C1 segment of cervical spinal cord (tissue), 14 donors: ENCODE measurements around the gene MCM3.

Experiments
- DNase-seq, 14 donors: peaks; one replicate each; lab custom pipeline; 2025; lab: John Stamatoyannopoulos, UW

Gene MCM3

DNA sequence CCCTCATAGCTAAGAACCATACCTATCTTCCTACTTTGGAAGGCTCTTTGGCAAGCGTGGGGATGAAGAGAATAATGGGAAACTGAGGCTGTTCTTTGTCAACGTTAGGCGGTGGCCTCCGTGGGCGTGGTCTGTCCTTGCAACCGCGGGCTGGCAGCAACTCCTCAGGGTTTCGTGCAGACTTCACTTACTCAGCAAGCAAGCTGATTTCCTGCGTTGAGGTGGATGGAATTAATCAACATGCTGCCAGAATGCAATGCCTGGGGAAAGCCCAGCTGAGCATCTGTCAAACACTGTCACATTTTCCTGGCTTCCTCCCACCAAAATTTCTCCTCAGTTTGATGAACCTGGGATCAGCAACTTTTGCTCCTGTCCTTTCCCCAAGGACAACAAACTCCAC is 31.0 kb downstream of the MCM3 start:
- DNase-seq, result no peak

DNA sequence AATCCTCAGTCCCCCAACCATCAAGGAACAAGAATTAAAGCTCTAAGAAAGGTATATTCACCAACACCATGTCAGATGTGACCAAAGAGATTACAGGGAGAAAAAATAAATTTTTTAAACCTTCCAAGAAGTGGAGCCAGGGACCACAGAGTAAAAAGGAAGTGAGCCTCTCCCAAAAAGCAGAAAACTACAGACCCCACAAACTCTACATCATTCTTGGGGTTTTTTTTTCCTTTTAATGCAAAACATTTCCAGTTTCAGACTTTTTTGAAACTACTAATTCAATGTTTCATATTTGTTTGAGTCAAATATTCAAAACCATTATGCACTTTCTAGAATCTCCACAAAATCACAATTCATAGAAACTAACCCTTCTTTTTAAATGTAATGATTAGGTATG is 33.4 kb downstream of the MCM3 start:
- no peak for DNase-seq

DNA sequence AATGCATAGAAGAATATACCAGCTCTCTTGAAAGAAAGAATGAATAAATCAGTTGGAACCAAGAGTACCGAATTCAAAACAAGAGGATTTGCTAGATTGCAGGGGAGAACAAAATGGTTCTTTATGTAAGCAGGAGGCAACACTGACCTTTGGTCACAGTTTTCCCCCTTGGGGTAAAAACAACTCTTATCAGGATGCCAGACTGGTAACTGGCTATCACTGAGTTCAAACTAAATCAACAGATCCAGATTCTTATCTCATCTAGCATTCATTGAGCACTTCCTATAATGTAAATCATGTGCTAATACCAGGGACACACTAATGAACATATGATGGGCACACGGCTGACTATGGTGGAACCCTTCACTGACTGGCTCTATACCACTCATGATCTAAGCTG is 35.5 kb downstream of the MCM3 start:
- DNase-seq, result no peak

DNA sequence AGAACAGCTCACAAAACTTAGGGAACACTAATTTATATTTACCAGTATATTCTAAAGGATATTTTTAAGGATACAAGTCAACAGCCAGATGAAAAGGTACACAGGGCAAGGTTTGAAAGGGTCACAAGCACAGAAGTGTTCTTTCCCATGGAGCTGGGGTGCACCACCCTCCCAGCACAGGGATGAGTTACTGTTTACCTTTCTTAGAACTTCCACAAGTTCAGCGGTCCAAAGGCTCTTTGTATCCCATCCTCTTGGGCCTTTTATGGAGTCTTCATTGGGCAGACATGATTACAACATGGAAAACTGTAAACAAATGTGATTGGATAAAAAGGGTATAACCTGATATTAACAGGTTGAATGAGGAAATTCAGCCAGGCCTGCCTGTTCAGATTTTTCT is 39.1 kb downstream of the MCM3 start:
- DNase-seq, result no peak

DNA sequence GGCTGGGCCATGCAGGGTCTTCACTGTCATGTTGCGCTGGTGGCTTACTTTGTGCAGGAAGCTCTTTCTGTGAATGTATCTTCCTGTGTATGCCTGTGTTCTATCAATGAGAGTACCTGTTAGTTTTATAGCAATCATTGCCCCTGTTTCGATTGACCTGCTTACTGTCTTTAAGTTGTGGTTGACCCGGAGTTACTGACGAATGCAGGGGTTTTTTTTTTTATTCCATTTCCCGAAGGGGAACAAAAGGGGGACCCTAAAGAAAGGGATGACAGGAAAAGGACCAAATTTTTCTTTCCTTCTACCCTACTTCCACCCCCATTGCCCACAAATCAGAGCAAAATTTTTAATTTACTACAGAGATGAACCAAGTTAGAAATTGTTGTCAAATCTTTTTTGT is 40.1 kb downstream of the MCM3 start, which contains the start of gene IL17F:
Gene IL17F, minus strand, starts transcription at position 101 of the 400 bp plus-strand sequence. Its CDS starts 71 bp downstream, at position 30.
- DNase-seq, result no peak

DNA sequence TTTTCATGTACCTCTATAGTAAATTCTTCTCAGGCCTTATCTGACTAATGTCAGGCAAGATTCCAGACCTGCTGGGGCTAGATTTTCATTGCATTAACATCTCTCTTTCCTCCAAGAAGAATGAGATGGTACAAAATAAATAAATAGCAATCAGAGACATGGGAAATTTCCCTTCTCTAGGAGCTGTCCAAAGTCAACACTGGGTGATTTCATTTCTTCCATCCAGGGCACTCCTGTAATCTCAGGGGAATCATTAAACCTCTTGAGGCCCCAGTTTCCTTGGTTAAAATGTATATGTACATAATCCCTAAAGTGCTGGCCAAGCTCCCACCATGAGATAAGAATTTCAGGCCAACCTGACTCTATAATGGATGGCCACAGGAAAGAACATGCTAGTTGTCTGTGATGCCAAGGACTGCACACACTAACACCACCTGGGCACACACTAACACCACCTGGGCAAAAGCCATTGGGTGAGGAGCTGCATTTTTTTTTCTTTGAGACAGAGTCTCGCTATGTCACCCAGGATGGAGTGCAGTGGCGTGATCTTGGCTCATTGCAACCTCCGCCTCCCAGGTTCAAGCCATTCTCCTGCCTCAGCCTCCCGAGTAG is 41.2 kb downstream of the MCM3 start:
- no peak for DNase-seq

DNA sequence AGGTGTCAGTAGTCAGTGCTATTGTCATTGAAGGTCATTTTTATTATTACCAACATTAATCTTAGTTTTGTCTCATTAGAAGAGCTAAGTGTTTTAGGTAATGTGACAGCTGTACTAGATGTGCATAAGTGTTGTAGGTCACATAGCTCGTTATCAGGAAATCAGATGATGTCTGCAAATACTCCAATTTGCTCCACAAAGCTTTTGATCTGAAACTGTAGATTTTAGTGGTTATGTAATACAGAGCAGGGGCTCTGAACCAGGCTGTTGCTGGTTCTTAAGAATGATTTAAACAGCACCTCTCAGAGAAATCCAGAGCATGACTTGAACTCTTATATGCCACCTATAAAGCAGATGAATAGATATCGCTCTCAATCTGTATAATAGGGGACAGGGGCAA is 42.7 kb downstream of the MCM3 start:
- no peak for DNase-seq

DNA sequence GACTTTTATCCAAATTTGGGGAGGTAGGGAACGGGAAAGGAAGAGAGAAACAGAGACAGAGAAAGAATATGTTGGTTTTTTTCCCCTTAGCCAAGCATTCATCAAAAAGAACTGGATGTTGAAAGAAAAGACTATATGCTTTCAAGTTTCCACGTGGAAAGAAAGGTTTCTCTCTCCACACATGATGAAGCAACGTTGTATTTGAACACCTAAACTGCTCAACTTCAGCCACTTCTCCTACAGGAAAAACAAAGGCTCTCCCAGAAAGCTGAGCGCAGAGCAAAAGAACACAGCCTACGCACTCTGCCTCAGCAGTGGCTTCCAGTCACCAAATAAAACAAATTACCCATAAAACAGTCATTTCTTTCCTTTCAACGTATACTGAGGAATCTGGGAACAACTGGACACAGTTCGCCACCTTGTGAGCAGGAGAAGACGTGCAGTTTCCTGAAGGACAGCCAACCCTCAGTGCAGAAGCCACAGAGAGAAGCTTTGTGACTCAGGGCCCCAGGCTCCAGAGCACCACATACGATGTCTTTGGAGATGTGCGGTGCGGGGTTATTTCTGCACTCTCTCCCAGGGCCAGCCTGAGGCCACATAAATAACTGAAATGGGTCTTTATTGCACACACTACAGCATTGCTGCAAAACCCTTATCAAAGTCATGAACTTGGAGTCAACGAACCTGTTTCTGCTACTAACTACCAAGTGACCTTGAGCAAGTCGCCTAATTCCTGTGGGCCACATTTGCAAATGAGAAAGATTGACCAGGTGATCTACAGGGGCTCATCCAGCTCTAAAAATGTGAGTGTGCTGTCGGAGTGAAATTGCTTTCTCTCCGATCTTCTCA is 50.3 kb downstream of the MCM3 start:
- no peak for DNase-seq

DNA sequence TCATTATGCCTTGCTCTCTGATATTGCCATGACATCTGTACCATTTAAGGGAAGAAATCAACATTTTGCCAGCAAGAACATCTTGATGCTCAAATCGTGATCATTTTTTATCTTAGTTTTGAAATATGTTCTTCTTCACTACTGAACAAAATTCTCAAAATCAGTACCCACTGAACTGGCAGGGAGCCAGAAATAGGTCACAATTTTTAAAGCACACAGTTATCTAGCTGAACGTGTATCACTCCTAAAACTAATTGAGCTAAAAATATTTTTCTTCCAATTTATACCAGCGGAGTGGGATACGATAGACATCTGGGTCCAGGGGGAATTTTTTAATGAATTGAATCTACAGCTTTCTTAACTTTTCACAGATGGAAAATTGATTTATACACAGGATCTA is 51.5 kb downstream of the MCM3 start:
- no peak for DNase-seq

DNA sequence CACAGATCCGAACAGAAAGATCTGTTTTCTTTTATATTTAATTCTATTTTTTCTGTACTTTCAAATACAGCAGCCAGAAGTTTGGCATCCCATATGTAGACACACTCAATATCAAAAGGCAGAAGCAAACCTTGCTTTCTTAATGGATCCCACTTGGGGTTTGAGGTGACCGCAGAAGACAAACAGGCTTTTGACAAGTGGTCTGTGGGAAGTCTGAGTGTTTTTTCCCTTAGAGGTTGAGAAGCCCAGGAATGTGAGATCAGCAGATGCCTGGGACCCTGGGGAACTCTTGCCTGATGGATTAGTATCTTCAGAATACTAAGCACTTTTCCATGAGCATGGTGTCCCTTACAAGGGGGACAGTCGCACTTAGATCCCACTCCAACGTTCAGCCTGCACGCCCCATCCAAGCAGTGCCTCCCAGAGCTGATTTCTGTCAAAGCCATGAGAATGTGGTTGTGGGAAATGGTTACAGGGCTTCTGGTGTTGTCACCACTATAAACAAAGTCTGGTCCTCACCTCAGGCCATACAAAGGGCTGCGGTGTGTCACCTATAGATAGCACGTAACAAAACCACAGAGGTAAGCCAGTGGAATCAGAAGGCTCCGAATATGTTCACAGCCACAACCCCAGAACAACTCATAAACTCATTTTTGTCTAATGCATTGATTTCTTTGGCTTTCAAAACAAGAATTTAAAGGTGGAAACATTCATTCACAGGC is 53.0 kb downstream of the MCM3 start:
- DNase-seq, result no peak

DNA sequence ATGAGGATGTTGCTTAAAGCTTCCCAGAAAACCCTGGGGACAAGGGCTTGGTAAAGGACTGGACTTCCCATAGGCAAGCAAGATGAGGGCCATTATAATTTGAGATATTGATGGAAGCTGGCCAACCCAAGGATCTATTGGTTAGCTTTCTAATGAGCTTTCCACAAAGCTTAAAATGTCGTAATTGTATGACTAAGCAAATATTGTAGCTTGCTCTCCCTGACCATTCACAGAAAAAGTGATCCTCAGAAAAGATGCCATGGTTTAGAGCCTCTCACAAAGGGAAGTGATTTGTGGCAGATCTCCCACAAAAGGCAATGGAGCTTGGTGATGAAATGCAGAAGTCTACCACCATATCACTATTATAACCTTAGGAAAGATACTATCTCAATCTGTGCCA is 53.9 kb downstream of the MCM3 start:
- DNase-seq, result no peak

DNA sequence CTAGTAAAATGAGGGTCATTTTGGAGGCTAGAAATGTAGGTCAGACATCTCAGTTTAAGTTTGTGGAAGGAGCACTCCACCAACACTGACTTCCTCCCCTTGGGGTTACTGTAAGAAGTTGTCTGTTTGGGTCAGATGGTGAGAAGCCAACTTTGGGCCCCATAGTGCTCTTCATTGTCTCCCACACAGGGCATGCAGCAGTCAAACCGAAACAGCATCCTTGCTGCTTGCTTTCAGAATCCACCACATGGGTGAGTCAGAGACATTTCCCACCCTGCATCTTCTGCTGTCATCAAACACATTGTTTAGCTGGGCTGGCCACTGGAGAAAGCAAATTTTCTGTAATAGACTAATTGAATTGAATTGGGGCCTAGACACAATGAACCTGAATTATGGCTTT is 57.0 kb downstream of the MCM3 start:
- no peak for DNase-seq

DNA sequence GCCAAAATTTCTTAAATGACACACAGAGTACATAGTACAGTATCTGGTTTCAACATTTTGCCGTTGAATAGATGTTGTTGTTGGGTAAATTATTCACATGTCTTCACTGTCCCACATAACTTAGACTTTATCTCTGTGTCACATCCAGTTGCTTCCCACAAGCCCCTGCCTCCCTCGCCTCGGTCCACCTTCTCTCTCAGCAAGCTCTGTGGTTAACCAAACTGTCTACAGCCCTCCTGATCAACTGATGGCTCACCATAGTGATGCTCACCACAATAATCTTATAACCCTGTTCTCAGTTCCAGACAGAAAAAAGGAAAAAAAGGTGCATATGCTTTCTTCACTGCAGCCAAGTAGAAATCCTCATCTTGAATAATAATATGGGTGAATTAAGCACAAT is 63.2 kb downstream of the MCM3 start:
- no peak for DNase-seq

DNA sequence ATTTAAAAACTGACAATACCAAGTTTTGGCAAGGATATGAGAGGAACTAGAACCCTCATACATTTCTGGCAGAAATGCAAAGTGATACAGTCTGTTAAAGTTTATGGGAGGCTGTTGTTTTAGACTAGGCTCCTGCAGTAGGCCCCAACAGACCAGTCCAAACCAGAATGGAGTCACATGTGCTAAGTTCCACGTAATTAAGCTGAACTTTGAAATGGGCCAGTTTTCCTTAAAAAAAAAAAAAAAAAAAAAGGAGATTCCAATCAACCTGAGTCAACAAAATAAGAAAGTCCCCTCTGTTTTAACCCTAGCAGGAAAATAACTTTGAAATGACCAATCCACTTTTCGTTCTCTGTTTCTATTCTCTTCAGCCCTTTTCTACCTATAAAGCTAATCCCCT is 66.8 kb downstream of the MCM3 start:
- no peak for DNase-seq

DNA sequence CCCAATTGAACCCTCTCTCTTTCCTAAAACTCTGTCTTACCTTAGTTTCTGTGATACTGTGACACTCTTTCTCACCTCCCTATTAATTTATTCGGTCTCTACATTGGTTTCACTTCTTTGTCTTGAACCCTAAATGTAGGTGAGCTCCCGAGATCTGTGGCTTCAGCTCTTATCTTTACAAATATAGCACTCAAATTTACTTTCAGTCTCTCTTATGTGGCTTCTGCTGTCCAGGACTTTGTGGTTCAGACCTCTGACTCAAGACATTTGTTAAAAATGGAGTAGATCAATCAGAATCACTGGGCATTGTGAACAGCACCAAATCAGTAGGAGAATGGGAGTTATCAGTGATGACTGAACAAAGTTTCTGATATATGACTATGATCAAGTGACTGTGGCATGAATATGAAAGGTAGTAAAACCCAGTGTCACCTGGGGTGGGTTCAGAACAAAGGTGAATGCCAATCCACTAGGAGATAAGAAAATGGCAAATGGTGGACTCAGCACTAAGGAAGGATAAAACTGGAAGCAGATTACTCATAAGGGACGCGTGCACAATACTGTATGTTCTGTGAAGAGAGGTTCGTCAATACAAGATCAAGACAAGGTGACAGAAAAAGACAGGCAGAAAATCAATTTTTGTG is 67.5 kb downstream of the MCM3 start:
- DNase-seq, result no peak

DNA sequence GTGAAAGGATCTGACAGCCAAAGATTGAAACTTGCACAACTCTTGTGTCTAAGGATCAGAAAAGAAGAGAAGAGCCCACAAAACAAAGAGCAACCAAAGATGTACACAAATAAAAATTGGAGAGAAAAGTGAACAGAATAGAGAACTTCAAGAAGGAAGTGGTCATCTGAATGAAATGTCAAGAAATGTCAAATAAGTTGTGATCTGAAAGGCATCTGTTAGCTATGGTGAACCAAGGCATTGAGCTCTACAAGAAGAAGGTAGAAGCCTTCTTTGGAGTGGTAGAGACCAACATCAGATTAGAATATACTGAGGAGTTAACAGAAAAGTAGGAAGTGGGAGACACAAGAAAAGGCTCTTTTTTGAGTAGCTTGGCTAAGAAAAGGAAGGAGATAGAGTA is 68.8 kb downstream of the MCM3 start:
- no peak for DNase-seq
